Measurements from ENCODE around the gene CLPSL1. TPM values are rescaled to one million over a fixed set of nuclear protein-coding genes. Genes with fewer than 3 reads are reported as not detected.

CLPSL1 gene
- total RNA-seq, 1 experiment from 2014 or later = not detected

- no peaks in the 10 kb centered on the region for H3K4me1 Mint-ChIP-seq (ENCODE audit: insufficient read depth, unreplicated experiment)
- no peak for TF ChIP-seq CTCF (IDR thresholded peaks at IDR 0.05; ENCODE audit: unreplicated experiment)
- no peak overlapping the region for H3K27ac Mint-ChIP-seq (ENCODE audit: low read depth, unreplicated experiment)
- intact Hi-C loops (cut with micrococcal nuclease) = no loop called here
- no peaks in the 10 kb centered on the region for H3K36me3 Mint-ChIP-seq (ENCODE audit: insufficient read depth, unreplicated experiment)
- DNase-seq (ENCODE audit: unreplicated experiment) = no peak
- H3K27me3 Mint-ChIP-seq (ENCODE audit: insufficient read depth, unreplicated experiment) = no peaks in the 10 kb centered on the region
- peaks cover 5% of the 10 kb centered on the region for H3K9me3 Mint-ChIP-seq (ENCODE audit: unreplicated experiment)
- H3K4me3 Mint-ChIP-seq (ENCODE audit: unreplicated experiment) = no peak overlapping the region
- BruUV-seq (replicated peaks) = no TSS peak
- ChIA-PET CTCF (interaction anchor here (0.6 to 1.9 kb wide), 3 partner anchors 158 to 221 kb away, joined by 3 to 5 read pairs (median 5); no protein-coding TSS in a partner anchor), POLR2A (interaction anchor here (0.7 kb wide), 1 partner anchor 175 kb away, joined by 3 read pairs; no protein-coding TSS in a partner anchor)
Measured at GRCh38 chr6:35742842-35743241, 38.0 kb upstream of the CLPSL1 start.

GRCh38 chr6:35745509-35745908, 35.3 kb upstream of the CLPSL1 start:
- POLR2A ChIA-PET = no interaction called here
- no TSS peak for BruUV-seq (replicated peaks)
- DNase-seq (ENCODE audit: unreplicated experiment) = no peak
- Mint-ChIP-seq H3K9me3 (ENCODE audit: unreplicated experiment) (peaks cover 8% of the 10 kb centered on the region), H3K27me3 (ENCODE audit: insufficient read depth, unreplicated experiment) (no peaks in the 10 kb centered on the region), H3K4me3 (ENCODE audit: unreplicated experiment) (no peak overlapping the region), H3K36me3 (ENCODE audit: insufficient read depth, unreplicated experiment) (no peaks in the 10 kb centered on the region), H3K4me1 (ENCODE audit: insufficient read depth, unreplicated experiment) (no peaks in the 10 kb centered on the region), H3K27ac (ENCODE audit: low read depth, unreplicated experiment) (no peak overlapping the region)
- no peak for TF ChIP-seq CTCF (IDR thresholded peaks at IDR 0.05; ENCODE audit: unreplicated experiment)
- intact Hi-C loops (cut with micrococcal nuclease) = no loop called here
- CTCF ChIA-PET = no interaction called here

GRCh38 chr6:35746516-35746915, 34.3 kb upstream of the CLPSL1 start:
- Mint-ChIP-seq H3K4me3 (ENCODE audit: unreplicated experiment) (no peak overlapping the region), H3K27me3 (ENCODE audit: insufficient read depth, unreplicated experiment) (no peaks in the 10 kb centered on the region), H3K36me3 (ENCODE audit: insufficient read depth, unreplicated experiment) (no peaks in the 10 kb centered on the region), H3K27ac (ENCODE audit: low read depth, unreplicated experiment) (no peak overlapping the region), H3K4me1 (ENCODE audit: insufficient read depth, unreplicated experiment) (no peaks in the 10 kb centered on the region), H3K9me3 (ENCODE audit: unreplicated experiment) (peaks cover 8% of the 10 kb centered on the region)
- DNase-seq (ENCODE audit: unreplicated experiment) = no peak
- no TSS peak for BruUV-seq (replicated peaks)
- POLR2A ChIA-PET = interaction anchor here (0.5 to 0.7 kb wide), 2 partner anchors 9 to 155 kb away, joined by 3 read pairs; no protein-coding TSS in a partner anchor
- intact Hi-C loops (cut with micrococcal nuclease) = no loop called here
- CTCF ChIA-PET = no interaction called here
- no peak for TF ChIP-seq CTCF (IDR thresholded peaks at IDR 0.05; ENCODE audit: unreplicated experiment)

GRCh38 chr6:35747877-35748276, 32.9 kb upstream of the CLPSL1 start:
- POLR2A ChIA-PET = no interaction called here
- intact Hi-C loops (cut with micrococcal nuclease) = no loop called here
- no peak overlapping the region for H3K27ac Mint-ChIP-seq (ENCODE audit: low read depth, unreplicated experiment)
- no peaks in the 10 kb centered on the region for H3K27me3 Mint-ChIP-seq (ENCODE audit: insufficient read depth, unreplicated experiment)
- H3K36me3 Mint-ChIP-seq (ENCODE audit: insufficient read depth, unreplicated experiment) = no peaks in the 10 kb centered on the region
- BruUV-seq (replicated peaks) = no TSS peak
- no peak for TF ChIP-seq CTCF (IDR thresholded peaks at IDR 0.05; ENCODE audit: unreplicated experiment)
- H3K4me1 Mint-ChIP-seq (ENCODE audit: insufficient read depth, unreplicated experiment) = no peaks in the 10 kb centered on the region
- CTCF ChIA-PET = interaction anchor here (0.8 kb wide), 1 partner anchor 10 kb away, joined by 3 read pairs; no protein-coding TSS in a partner anchor
- peaks cover 8% of the 10 kb centered on the region for H3K9me3 Mint-ChIP-seq (ENCODE audit: unreplicated experiment)
- DNase-seq (ENCODE audit: unreplicated experiment) = no peak
- no peak overlapping the region for H3K4me3 Mint-ChIP-seq (ENCODE audit: unreplicated experiment)

Measured in MCF 10A (cell line).